ENCODE data around the gene COLEC12.

DNA sequence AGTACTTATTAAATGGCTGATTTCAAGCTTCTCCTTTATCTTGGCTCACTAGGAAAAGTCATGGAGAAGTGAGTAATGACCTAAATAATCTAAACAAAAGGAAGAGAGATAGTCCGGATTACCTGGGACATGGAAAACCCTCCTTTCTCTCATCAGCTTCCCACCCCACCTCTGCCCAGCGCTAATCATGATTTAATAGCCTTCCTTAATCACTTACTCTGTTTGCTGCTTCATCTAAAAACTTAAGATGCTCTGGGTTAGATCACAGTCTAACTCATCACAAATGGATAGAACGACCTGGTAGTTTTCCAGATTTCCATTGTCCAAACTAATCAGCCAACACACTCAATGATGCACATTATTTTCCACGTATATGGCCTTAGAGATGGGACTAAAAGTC is 144.8 kb downstream of the COLEC12 start:
- TF ChIP-seq POLR2AphosphoS5 (IDR thresholded peaks at IDR 0.05; ENCODE audit: borderline replicate concordance, low read depth, low read length), result no peak
- TF ChIP-seq EZH2 (IDR thresholded peaks at IDR 0.05), result no peak
